ENCODE data around the gene MPDU1. TPM values are rescaled to one million over a fixed set of nuclear protein-coding genes. Genes with fewer than 3 reads are reported as not detected.

The MPDU1 gene
- total RNA-seq, 1 experiment from 2014 or later: 57.0 TPM

GRCh38 chr17:7613769-7614424, 30.2 kb downstream of the MPDU1 start (continued):
- TF ChIP-seq ZNF219 (CRISPR knock-in tag; IDR thresholded peaks at IDR 0.05; ENCODE audit: borderline replicate concordance) (no peak), IRF1 (CRISPR knock-in tag; IDR thresholded peaks at IDR 0.05) (no peak), PRRX2 (CRISPR knock-in tag; IDR thresholded peaks at IDR 0.05) (no peak), SMAD3 (CRISPR knock-in tag; IDR thresholded peaks at IDR 0.05; ENCODE audit: borderline replicate concordance) (no peak), ZMAT4 (CRISPR knock-in tag; IDR thresholded peaks at IDR 0.05) (no peak)
- TF ChIP-seq, protein P1, sequence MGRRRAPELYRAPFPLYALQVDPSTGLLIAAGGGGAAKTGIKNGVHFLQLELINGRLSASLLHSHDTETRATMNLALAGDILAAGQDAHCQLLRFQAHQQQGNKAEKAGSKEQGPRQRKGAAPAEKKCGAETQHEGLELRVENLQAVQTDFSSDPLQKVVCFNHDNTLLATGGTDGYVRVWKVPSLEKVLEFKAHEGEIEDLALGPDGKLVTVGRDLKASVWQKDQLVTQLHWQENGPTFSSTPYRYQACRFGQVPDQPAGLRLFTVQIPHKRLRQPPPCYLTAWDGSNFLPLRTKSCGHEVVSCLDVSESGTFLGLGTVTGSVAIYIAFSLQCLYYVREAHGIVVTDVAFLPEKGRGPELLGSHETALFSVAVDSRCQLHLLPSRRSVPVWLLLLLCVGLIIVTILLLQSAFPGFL (CRISPR knock-in tag; IDR thresholded peaks at IDR 0.05; ENCODE audit: borderline replicate concordance): no peak

DNA sequence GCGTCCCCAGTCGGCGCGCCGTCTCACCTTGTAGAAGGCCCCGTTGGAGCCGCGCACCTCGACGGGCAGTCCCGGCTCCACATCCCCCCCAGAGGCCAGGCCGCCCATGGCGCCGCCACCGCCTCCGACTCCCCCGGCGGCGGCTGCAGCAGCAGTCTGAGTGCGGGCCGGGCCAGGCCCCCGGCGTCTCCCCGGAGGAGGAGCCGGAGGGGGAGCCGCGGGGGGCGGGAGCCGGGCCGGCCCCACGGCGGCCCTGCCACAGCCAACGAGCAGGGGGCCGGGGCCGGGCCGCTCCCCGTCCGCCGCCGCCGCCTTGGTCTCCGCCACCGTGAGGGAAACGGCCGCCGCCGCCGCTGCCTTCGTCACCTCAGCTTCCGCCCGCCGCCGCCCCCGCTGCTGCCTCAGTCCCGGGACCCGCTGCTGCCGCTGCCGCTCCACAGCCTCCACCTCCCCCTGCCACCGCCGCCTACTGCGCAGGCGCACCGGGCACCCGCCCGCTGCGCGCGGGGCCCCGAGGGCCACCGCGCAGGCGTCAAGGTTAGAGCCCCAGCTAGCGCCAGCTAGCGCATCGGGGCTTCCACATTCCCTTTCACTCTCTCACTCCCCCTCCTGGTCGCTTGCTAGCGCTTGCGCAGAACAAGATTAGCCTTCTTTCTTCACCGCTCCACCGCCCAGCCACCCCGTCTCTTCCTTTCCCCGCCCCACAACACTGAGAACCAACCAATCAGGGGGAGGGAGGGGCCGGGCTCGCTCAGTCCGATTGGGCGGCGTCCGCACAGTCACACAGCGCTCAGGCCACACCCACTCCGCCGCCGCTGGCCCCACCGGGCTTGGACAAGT, 31.0 kb downstream of the MPDU1 start, which contains the start of gene FXR2:
FXR2 (minus strand) TSS at position 473 of the 840 bp plus-strand sequence; CDS start at position 108, 365 bp downstream.
- peak; percentile 96 for ATAC-seq
- TF ChIP-seq, protein P2, sequence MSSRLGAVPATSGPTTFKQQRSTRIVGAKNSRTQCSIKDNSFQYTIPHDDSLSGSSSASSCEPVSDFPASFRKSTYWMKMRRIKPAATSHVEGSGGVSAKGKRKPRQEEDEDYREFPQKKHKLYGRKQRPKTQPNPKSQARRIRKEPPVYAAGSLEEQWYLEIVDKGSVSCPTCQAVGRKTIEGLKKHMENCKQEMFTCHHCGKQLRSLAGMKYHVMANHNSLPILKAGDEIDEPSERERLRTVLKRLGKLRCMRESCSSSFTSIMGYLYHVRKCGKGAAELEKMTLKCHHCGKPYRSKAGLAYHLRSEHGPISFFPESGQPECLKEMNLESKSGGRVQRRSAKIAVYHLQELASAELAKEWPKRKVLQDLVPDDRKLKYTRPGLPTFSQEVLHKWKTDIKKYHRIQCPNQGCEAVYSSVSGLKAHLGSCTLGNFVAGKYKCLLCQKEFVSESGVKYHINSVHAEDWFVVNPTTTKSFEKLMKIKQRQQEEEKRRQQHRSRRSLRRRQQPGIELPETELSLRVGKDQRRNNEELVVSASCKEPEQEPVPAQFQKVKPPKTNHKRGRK (CRISPR knock-in tag; IDR thresholded peaks at IDR 0.05; ENCODE audit: borderline replicate concordance): no peak
- no peak for TF ChIP-seq CREB1 (CRISPR knock-in tag; IDR thresholded peaks at IDR 0.05)
- TF ChIP-seq, protein P3, sequence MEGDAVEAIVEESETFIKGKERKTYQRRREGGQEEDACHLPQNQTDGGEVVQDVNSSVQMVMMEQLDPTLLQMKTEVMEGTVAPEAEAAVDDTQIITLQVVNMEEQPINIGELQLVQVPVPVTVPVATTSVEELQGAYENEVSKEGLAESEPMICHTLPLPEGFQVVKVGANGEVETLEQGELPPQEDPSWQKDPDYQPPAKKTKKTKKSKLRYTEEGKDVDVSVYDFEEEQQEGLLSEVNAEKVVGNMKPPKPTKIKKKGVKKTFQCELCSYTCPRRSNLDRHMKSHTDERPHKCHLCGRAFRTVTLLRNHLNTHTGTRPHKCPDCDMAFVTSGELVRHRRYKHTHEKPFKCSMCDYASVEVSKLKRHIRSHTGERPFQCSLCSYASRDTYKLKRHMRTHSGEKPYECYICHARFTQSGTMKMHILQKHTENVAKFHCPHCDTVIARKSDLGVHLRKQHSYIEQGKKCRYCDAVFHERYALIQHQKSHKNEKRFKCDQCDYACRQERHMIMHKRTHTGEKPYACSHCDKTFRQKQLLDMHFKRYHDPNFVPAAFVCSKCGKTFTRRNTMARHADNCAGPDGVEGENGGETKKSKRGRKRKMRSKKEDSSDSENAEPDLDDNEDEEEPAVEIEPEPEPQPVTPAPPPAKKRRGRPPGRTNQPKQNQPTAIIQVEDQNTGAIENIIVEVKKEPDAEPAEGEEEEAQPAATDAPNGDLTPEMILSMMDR (IDR thresholded peaks at IDR 0.05): peak; percentile 36; the same call in 1 of the 2 replicates
- TF ChIP-seq MYBL2 (CRISPR knock-in tag; IDR thresholded peaks at IDR 0.05): no peak
- TF ChIP-seq EMX1 (CRISPR knock-in tag; IDR thresholded peaks at IDR 0.05): no peak
- TF ChIP-seq GTF2I (CRISPR knock-in tag; conservative IDR thresholded peaks at IDR 0.05): no peak
- TF ChIP-seq CBFB (CRISPR knock-in tag; IDR thresholded peaks at IDR 0.05; ENCODE audit: low read depth): no peak
- no peak for TF ChIP-seq GRHL2 (CRISPR knock-in tag; IDR thresholded peaks at IDR 0.05; ENCODE audit: insufficient replicate concordance, severe bottlenecking)
- no peak for TF ChIP-seq ATF1 (CRISPR knock-in tag; IDR thresholded peaks at IDR 0.05)
- no peak for TF ChIP-seq NFE2L1 (CRISPR knock-in tag; IDR thresholded peaks at IDR 0.05)
- no peak for TF ChIP-seq SMAD3 (CRISPR knock-in tag; IDR thresholded peaks at IDR 0.05; ENCODE audit: borderline replicate concordance)
- no peak for TF ChIP-seq JUN (CRISPR knock-in tag; IDR thresholded peaks at IDR 0.05)
- no peak for TF ChIP-seq MXD4 (CRISPR knock-in tag; IDR thresholded peaks at IDR 0.05; ENCODE audit: borderline replicate concordance)
- TF ChIP-seq ZNF423 (CRISPR knock-in tag; IDR thresholded peaks at IDR 0.05): 0 out of 2 replicates have a peak, but pooled peaks have one; percentile 38
- TF ChIP-seq, protein P4, sequence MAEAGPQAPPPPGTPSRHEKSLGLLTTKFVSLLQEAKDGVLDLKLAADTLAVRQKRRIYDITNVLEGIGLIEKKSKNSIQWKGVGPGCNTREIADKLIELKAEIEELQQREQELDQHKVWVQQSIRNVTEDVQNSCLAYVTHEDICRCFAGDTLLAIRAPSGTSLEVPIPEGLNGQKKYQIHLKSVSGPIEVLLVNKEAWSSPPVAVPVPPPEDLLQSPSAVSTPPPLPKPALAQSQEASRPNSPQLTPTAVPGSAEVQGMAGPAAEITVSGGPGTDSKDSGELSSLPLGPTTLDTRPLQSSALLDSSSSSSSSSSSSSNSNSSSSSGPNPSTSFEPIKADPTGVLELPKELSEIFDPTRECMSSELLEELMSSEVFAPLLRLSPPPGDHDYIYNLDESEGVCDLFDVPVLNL (CRISPR knock-in tag; IDR thresholded peaks at IDR 0.05; ENCODE audit: borderline replicate concordance, low read depth): no peak
- TF ChIP-seq, protein P5, sequence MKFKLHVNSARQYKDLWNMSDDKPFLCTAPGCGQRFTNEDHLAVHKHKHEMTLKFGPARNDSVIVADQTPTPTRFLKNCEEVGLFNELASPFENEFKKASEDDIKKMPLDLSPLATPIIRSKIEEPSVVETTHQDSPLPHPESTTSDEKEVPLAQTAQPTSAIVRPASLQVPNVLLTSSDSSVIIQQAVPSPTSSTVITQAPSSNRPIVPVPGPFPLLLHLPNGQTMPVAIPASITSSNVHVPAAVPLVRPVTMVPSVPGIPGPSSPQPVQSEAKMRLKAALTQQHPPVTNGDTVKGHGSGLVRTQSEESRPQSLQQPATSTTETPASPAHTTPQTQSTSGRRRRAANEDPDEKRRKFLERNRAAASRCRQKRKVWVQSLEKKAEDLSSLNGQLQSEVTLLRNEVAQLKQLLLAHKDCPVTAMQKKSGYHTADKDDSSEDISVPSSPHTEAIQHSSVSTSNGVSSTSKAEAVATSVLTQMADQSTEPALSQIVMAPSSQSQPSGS (CRISPR knock-in tag; IDR thresholded peaks at IDR 0.05; ENCODE audit: borderline replicate concordance, low read depth): no peak
- no peak for TF ChIP-seq IRF2 (CRISPR knock-in tag; IDR thresholded peaks at IDR 0.05; ENCODE audit: borderline replicate concordance, low read depth)
- no peak for TF ChIP-seq ZMAT4 (CRISPR knock-in tag; IDR thresholded peaks at IDR 0.05)
- TF ChIP-seq RORB (CRISPR knock-in tag; IDR thresholded peaks at IDR 0.05): no peak
- TF ChIP-seq TEAD4 (CRISPR knock-in tag; IDR thresholded peaks at IDR 0.05): no peak
- TF ChIP-seq NR2C2 (CRISPR knock-in tag; IDR thresholded peaks at IDR 0.05): no peak
- TF ChIP-seq ZNF671 (CRISPR knock-in tag; IDR thresholded peaks at IDR 0.05): no peak

More for the DNA sequence above, 31.0 kb downstream of the MPDU1 start, which contains the start of gene FXR2:
- Mint-ChIP-seq H3K9me3 (no peaks in the 10 kb centered on the region), H3K4me1 (peaks cover 22% of the 10 kb centered on the region), H3K27ac (peak within 1 kb of the TSS; percentile 99), H3K36me3 (peaks cover 6% of the 10 kb centered on the region; the same call in 1 of the 2 replicates), H3K4me3 (peak within 1 kb of the TSS; percentile 83), H3K27me3 (ENCODE audit: low read depth) (no peaks in the 10 kb centered on the region)
- ChIA-PET CTCF (interaction anchor here (0.9 to 3.5 kb wide), 22 partner anchors 13 to 376 kb away, joined by 3 to 47 read pairs (median 6); partner anchors contain the start of genes ATP1B2, DNAH2, MPDU1 and SAT2), POLR2A (interaction anchor here (0.7 to 2.8 kb wide), 8 partner anchors 13 to 73 kb away, joined by 3 to 31 read pairs (median 5); partner anchors contain the start of genes ATP1B2, MPDU1, SAT2 and TP53)
- DNase-seq (ENCODE audit: low spot score): peak; percentile 100
